CD4-positive, alpha-beta T cell treated with Interferon alpha-2 for 1 hour (primary cell): ENCODE measurements around the gene CACHD1.
"Not testable (repeated sequence)": the region's sequence is repeated elsewhere in the genome, so short reads cannot be mapped to it uniquely, and the experiment has no call there.

ENCODE experiments used
- DNase-seq, 2 donors: peaks; one replicate each; pipeline ENCODE4 v3.0.0-alpha.2; 2020 to 2022

Gene CACHD1

DNA sequence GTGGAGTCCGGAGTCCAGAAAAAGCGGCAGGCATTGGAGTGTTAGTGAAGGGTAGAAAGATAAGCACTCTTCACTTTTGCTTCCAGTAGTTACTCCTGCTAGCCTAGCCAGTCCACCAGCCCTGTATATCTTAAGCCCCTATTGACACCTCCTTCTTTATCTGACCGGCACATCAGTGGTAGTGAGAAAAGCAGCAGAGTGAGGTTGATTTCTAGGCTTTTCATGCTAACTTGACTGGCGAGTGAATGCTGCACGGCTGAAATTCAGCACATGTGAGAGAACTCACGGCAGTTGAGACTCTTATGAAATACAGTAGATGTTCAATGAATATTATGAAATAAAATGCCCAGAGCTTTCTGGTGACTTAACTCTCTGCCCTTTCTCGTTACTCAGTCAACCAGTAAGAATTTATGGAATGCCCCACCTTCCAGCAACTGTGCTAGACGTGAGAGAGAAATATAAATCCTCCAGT, 128.2 kb downstream of the CACHD1 start:
- no peak for DNase-seq

DNA sequence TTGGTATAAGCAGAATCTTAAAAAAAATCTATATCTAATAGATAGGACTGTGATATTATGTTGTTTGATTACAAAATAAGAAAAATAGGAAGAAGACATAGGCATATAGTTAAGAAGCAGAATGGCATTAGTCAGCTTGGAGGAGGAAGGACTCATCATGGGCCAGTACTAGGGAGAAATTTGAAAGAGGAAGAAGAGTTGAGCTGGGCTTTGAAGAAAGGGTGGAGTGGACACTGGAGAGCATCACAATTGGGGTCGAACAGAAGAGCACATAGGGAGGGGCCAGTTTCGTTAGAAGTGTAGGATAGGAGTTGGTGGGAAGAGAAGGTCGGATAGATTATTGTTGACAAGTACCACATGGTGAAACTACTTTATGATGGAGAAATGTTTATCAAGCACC, 129.3 kb downstream of the CACHD1 start:
- DNase-seq = no peak

DNA sequence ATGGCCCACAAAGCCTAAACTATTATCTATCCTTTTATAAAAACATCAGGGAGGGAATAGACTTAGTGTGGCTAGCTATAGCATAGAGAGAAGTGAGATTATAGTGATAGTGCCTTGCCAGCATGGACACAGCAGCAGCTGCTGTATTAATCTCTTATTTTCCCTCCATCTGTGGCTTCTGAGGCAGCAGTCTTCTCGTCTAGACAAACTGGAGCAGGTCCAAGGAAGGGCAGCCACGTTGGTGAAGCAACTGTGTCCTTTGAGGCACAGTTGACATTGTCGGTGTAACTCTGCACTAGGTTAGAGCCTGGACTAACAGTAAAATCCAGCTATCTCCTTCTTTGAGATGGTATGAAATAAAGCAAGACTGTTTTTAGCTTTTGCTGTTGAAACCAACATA, 131.3 kb downstream of the CACHD1 start:
- DNase-seq = no peak

DNA sequence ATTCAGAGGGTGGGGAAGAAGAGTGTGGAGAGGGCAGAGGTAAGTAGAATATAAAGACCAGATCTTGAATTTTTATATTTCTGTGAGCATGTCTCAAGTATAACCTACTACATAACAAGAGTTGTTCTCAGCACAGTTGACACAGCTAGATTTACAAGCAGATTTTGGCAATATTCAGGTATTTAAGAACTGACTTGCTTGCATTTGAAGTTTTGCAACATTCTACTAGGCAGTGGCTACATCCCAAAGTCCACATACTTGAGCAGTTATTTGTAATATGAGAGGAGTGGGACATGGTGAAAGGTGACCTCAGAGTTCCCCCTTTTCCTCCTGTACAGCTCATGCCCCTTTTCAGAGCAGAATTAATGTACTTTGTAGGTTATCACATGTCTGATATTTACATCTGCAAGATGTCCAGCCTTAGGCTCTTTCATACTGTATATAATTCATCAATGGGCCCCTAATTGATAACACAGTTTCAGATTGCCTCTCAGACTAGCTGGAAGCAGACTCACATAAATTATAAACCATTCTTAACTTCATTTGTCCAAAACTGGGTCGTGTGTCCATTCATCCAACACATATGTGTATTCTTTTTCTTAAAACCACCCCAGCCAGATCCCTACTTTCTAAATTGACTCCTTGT, 138.2 kb downstream of the CACHD1 start:
- no peak for DNase-seq

DNA sequence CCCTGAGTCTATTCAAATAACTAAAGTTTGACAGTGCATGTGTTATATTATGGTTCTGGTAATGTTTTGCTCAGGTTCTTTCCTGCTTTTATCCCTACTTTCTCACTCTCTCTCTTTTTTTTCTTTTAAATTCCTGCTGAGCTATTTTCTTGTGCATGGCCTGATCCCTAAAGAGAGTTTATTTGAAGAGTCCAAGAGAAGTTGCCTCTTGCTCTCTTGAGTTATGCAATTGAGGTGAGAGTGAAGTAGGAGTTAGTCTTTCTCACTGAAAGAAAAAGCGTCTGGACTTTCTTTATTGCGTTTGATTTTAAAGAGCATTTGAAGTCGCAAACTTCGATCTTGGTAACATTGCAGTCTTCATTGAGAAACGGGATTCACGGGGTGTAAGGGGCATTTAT, 138.7 kb downstream of the CACHD1 start:
- no peak for DNase-seq

DNA sequence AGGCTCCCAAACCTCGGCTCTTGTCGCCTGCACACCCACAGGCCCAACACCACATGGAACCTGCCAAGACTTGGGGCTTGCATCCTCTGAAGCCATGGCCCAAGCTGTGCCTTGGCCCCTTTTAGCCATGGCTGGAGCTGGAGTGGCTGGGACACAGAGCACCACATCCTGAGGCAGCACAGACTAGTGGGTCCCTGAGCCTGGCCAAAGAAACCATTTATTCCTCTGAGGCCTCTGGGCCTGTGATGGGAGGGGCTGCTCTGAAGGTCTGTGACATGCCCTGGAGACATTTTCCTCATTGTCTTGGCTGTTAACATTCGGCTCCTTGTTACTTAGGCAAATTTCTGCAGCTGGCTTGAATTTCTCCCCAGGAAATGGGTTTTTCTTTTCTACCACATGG, 141.0 kb downstream of the CACHD1 start:
- not testable (repeated sequence) for DNase-seq

DNA sequence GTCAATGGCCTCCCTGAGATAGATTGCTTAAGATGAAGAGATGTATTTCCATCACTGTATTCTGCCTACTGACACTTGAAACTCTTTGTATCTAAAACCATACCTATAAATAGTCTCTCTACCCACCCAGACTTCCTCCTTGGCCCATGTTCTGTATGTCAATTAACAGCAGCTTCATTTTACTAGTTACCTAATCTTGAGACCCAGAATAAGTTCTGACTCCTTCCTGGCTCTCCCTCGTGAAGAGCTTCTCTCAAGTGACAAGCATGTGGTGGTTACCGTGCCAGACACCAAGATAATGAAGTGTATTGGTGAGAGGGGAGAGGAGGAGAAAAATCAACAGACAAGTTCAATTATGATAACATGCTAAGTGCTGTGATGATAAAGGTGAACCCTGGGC, 146.1 kb downstream of the CACHD1 start:
- no peak for DNase-seq

DNA sequence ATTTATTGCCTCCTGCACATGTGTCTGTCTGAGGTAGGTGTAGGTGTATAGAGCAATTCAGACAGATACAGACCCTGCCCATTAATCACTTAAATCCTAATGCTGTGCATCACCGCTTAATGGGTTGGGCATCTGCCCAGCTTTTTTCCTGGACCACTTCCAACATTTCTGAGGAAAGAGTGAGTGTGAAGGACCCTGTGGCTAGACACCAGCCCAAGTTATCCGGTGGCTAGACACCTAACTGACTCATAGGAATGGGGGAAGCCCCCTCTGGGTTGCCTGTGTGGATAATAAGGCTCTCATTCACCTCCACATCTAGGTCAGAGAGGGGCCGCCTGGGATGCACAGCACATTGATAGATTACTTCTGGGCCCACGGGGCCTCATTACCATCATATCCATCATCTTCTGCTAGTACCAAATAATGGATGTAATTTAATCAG, 153.8 kb downstream of the CACHD1 start:
- DNase-seq = no peak

DNA sequence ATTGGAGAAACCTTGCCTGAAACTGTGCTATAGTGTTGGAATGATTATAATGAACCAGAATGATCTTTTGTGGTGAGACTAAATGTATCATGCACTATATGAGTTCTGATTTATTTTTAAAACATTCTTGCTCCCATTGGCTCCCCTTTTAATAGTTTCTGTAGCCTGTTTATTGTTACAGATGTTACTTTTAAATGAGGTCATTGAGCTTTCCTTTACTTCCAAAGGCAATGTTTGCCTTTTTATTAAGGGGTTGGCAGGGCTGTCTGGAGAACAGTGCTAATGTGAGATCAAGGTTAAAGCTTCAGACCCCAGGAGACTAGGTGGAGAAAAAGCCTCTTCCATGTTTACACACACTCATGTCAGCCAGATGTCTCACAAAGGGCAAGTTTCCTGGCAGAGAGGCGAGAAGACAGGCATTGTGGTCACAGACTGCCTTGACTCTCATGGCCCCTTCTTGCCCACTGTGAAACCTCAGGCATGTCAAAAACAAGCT, 154.3 kb downstream of the CACHD1 start:
- DNase-seq = no peak

DNA sequence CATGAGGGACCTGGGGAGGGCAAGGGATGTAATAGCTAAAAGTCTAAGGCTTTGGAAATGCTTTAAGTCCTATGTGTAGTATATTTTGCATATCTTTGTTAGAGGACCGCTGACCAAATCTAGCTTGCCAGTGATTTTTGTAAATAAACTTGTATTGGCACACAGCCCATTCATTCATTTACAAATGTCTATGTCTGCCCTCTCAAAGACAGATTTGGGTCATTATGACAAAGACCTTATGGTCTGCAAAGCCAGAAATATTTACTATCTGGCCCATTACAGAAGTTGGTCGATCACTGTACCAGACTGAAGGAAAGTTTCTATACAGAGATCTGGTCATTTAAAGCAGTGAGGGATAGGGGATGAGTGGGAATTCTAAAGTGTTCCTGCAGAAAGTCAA, 154.9 kb downstream of the CACHD1 start:
- no peak for DNase-seq

DNA sequence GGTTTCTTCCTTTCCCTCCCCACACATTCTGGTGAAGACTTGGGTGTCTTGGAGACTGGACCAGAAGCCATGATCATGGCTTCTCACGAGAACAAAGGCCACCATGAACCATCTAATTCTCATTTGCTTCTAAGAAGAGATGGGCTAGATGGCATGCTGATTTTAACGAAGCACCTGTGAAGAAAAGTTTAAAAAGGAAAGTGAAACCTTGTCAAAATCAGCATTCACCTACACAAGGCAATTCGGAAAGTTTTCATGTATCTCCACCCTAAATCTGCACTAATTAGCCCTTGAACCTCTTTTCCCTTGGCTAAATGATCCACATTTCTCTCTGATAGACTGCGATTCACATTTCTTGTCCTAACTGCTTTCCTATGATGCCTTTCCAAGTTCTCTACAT, 160.7 kb downstream of the CACHD1 start:
- no peak for DNase-seq

DNA sequence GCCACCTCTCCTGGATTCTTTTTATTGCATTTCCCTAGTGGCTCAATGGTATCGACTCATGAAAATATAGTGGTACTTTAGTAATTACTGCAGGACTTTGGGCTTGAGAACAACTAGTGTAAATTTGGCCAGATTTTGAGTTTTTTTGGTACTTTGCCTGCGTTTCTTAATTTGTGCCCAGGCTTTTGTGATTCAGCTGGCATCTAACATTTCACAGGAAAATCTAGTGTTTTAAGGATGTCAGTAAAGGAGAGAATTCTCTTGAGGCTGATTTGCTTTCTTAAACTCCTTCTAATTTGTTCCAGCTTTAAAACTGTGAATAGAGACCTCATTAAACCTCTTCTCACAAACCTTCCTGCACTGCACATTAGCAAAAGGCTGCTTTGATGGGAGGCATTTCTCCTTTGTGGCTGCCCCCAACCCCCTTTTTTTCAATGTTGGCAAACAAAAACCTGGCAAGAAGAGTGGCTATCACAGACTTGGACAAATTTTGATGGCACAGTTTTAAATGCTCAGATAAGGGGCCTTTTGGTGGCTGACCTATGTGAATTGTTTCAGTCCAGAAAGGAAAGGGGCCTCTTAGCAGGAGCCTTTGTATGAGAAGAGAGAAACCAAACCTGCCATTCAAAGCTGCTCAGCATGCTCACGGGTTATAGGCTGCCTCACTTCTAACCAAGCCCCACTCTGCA, 161.6 kb downstream of the CACHD1 start:
- no peak for DNase-seq

DNA sequence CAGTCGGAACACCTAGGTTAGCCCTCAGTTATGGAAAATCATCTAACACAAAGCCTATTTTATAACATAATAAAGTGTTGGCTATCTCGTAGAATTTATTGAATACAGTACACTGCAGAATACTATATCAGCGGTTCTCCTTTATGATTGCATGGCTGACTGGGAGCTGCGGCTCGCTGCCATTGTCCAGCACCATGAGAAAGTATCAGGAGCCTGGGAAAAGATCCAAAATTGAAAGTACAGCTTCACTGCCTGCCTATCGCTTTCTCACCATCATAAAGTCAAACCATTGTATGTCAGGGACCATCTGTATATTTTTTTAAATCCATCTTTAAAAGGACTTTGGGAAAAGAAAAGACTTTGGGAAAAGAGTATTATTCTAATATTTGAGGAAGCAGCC, 163.0 kb downstream of the CACHD1 start:
- DNase-seq = no peak

DNA sequence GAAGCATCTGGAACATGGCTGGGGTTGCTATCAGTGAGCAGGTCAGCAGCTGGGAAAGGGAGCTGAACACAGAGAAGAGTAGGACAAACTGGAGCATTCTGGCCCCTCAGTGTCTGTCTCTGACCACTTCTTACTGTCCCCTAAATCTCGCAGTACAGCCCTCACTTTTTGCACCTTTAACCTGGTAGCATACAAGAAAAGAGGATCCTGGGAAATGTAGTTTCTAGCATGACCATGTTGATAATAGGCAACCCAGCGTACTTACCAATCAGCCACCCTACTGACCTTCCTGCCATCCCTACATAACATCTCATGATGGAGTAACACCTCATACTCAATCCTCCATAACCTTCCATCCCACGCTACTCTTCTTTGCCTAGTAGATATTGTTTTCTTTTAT, 175.8 kb downstream of the CACHD1 start:
- DNase-seq = no peak

DNA sequence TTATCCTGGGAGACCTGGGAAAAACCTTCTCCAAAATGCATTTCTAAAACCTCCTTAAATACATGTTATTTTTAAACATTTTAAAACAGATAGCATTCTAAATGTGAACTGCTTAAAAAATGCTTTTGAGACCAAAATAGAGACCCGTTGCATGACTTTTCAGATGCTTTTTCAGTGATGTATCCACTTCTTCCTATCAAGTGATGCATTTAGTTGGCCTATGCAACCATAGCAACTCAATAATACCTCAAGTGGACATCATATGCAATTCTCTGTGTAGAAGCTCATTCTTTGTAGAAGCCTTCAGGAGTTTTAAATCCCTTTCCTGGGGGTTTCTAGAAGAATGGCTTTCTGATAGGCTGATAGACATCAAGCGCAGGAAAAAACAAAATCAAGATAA, 180.5 kb downstream of the CACHD1 start:
- DNase-seq = no peak

DNA sequence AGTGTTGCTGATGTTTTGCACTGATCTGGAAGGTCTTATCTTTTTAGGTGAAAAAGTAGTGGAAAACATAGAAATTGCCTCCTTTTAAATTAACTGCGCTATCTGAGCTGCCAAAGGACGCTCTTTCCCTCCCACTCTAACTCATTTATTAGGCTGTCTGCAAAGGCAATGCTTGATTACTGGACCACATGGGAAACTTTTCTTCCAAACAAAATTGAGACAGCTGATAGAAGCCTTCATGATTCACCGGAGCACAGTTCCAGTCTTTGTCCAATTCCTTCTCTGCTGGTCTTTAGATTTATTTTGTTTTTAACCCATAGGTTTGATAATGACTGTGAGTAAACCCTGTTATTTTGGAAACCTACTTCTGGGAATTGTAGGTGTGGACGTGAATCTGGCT, 181.9 kb downstream of the CACHD1 start:
- no peak for DNase-seq

DNA sequence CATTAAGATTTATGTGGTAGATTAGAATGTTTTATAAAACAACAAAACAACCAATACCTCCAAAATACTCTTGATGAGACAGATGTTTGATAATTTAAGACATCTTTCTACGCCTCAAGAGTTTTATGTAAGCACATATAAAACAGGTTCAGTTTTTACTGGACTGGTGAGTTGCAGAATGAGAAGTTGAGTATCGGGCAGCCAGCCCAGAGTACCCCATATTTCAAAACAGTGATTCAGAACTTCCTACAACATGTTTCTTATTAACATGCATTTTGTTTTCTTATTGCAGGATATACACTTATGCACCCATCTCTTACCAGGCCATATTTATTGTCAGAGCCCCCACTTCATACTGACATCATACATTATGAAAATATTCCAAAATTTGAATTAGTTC, 183.5 kb downstream of the CACHD1 start:
- DNase-seq = no peak

DNA sequence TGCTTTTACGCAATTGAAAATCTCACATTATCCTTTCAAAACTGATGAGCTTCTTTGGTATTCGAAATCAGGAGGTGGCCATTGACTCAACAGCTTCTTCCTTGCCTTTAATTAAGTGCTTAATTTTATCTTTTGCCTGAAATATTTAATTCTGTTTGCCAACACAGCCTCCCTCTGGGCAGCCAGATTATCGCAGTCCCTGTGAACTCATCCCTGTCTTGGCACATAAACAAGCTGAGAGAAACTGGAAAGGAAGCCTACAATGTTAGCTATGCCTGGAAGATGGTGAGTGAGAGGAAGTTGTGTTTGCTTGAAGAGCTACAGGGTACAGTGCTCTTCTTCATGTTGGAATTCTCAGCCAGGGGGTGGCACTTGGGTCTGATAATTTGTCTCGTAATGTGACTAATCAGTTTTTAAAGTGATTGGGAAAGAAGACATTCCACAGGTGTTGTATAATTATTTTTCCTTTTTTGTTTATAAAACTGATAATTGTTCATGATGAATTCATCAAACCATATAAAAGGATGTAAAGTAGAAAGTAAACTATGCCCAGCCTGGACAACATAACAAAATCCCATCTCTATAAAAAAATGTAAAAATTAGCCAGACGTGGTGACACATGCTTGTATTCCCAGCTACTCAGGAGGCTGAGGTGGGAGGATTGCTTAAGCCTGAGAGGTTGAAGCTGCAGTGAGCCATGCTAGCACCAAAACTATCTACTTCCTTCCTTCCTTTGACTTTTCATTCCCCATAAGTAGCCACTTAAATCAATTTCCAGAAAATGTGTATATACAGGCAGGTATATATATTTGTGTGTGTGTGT, 184.8 kb downstream of the CACHD1 start:
- no peak for DNase-seq

DNA sequence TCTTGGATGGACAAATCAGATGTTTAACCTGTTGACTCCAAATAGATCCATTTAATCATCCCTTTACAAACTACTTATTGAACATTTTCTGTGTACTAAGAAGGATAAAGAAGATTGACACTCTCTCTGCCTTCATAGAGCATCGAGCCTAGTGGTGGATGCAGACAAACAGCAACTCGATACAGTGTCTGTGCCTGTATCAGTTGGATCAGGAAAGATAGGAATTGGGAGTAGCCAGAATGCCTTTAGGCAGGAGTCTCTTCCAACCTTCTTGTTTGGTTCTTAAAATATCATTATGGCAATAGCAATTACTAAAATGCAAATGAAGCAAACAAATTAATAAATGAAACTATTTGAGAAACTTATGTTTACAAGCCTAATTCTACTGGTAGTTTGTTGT, 185.9 kb downstream of the CACHD1 start:
- DNase-seq = no peak

DNA sequence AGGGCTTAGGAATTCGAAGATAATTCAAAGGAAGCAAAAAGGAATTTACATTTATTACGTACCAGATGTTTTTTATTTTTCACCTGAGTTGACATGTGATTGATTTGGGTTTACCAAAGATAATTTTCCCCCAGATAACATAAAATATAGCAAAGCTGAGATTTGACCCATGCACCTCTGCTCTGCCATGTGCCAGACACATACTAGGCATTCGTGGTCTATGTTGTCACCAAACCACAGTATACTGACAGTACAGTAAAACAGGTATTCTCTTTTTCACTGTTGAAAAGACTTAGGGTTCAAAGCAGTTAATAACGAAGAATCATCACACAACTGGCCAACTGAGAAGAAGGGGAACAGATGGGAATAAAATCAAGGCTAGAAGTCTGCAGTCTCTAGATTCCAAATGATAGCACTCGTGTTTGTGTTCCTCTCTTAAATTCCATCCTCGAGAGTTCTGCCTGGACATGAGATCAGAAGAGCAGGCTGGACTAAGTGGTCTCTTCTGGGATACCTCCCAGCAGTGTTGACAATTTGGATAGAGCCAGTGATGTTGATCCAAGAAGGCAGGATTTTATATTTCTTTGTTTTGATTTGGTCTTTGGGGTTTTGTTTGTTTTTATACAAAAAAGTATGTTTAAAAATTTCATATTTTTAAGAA, 189.7 kb downstream of the CACHD1 start:
- no peak for DNase-seq

DNA sequence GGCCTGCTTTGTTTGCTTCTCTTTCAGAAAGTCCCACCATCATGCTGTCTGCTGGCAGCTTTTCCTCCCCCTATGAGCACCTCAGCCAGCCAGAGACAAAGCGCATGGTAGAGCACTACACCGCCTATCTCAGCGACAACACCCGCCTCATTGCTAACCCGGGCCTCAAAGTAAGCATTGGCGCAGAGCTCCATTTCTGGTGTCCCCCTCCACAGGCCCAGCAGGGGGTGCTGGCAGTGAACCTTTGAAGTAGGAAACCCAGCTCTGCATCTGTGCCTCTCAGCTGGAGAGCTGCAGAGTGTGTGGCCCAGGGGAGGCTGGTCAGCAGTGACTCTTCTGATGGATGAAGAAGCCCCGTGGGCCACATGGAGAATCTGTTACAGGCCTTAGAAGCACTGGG, 193.7 kb downstream of the CACHD1 start:
- DNase-seq = no peak

DNA sequence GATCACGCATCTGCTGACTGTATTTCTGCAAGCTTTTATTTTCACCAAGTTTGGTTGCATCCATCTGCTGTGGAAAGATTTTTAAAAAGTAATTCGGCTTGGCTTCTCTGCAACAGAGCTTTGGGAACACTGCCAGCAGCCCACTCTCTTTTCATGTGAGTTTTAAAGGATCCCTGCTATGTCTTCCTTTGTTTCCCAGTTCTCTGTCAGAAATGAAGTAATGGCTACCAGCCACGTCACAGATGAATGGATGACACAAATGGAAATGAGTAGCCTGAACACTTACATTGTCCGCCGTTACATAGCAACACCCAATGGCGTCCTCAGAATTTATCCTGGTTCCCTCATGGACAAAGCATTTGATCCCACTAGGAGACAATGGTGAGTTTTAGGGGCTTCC, 194.4 kb downstream of the CACHD1 start:
- DNase-seq = no peak

DNA sequence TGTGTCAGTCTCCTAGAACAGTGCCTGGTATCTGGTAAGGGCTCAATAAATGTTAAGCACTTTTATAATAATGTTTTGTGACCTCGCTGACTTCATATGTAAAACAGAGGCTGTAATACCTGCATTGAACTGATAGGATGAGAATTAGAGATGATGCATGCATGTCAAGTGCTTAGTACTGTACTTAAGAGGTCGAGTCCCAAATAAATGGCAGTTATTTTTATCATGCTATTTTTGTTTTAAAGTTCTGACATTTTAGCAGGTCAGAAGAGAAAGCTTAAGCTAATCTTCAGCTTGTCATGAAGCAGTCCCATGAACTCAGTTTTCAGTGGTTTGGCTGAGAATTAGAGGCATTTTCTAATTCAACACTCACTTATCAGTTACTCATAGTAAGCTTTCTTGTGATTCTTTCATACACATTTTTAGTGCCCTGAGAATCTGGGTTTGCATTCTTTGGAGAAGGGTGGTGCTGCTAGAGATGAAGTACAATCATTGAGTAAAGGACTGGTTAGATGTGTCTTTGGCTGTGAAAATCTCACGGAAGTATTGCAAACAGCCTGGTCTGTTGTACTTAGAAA, 199.3 kb downstream of the CACHD1 start:
- no peak for DNase-seq
